ENCODE data around the gene PIGL. TPM values are rescaled to one million over a fixed set of nuclear protein-coding genes. Genes with fewer than 3 reads are reported as not detected.

PIGL gene
- total and polyA plus RNA-seq, 2 of the 4 experiments (the other 2 are of a cell fraction) = 17.9 to 29.5 TPM

DNA sequence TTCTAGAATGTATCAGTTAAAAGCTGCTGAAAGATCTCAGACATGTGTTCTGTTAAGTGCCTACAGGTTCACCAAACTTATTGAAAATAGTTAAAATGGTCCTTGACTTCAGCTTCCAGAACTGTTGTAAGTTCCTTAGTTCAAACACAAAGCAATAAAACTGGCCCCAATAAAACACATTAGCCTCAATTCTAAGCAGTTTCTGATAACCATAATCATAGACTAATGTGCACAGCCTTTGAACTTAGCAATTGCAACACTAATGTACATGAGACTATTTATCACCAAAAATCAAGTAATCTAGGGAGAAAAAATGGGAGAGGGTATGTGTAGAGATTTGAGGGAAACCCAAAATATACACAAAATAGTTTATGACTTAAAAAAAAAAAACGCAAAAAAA lies 15.4 kb downstream of the PIGL start:
- Histone ChIP-seq H3K9me1 (ENCODE audit: insufficient read depth, low read length) (peaks cover 7% of the 10 kb centered on the region; the same call in 1 of the 2 replicates), H4K8ac (ENCODE audit: low read depth in 2 of 2, low read length in 2 of 2) (no peak overlapping the region), H2BK5ac (ENCODE audit: low read depth, low read length, poor library complexity, severe bottlenecking) (no peak overlapping the region), H3K79me1 (ENCODE audit: low read depth in 1 of 2, low read length in 2 of 2) (peaks cover 16 to 27% of the 10 kb centered on the region in 2 experiments; a peak in 3 of 4 replicates), H2BK120ac (ENCODE audit: low read depth, low read length) (no peak overlapping the region), H2AK9ac (replicated peaks; ENCODE audit: low read depth, low read length, poor library complexity) (no peak overlapping the region), H3K18ac (ENCODE audit: low read depth, low read length) (no peak overlapping the region), H3K4me3 (ENCODE audit: insufficient read depth, low read depth, low read length) (no peak overlapping the region), H3K4me1 (ENCODE audit: control insufficient read depth, insufficient read depth, low read length) (peaks cover 2% of the 10 kb centered on the region), H3K27me3 (ENCODE audit: control insufficient read depth, insufficient read depth, low read length) (no peaks in the 10 kb centered on the region), H2AK5ac (ENCODE audit: low read depth, low read length) (no peak overlapping the region), H2BK20ac (ENCODE audit: low read depth, low read length) (no peak overlapping the region), H3K4me2 (ENCODE audit: low read depth, low read length) (no peak overlapping the region), H4K91ac (ENCODE audit: insufficient read depth, low read depth, low read length) (no peak overlapping the region), H3K9ac (ENCODE audit: low read depth, low read length) (no peak overlapping the region), H3K27ac (ENCODE audit: insufficient read depth, low read length) (no peak overlapping the region), H2AFZ (replicated peaks; ENCODE audit: low read length, poor library complexity) (no peak overlapping the region), H3K14ac (replicated peaks; ENCODE audit: low read depth, low read length) (no peak overlapping the region), H2BK15ac (ENCODE audit: low read depth, low read length) (no peak overlapping the region), H3K4ac (ENCODE audit: low read depth, low read length) (no peak overlapping the region), H4K5ac (ENCODE audit: low read depth, low read length) (no peak overlapping the region), H3K9me3 (ENCODE audit: control insufficient read depth, insufficient read depth, low read length) (no peaks in the 10 kb centered on the region), H3K36me3 (ENCODE audit: control insufficient read depth, insufficient read depth, low read length) (0 out of 2 replicates have a peak, but pooled peaks cover 1% of the 10 kb centered on the region), H3K56ac (ENCODE audit: extremely low read depth, insufficient read depth, low read length) (no peak overlapping the region), H3K23ac (ENCODE audit: low read depth, low read length) (no peak overlapping the region), H4K20me1 (ENCODE audit: insufficient read depth, low read length) (peaks cover 7% of the 10 kb centered on the region; the same call in 1 of the 2 replicates)
- in situ Hi-C loops (cut with MboI; ENCODE audit: low sequenced_read_pairs) (no loop called here), dilution Hi-C loops (cut with HindIII; ENCODE audit: low sequenced_read_pairs, unreplicated experiment) (no loop called here), intact Hi-C loops (cut with micrococcal nuclease) (no loop called here)
- ATAC-seq (ENCODE audit: low read depth) = no peak
- no CpG with 5 or more reads among the region's 1 CpG for WGBS, 2 experiments (ENCODE audit: extremely low coverage in 2 of 2, insufficient read length in 1 of 2)
- no TSS peak for BruUV-seq (replicated peaks)
- ChIA-PET CTCF (interaction anchor here (1.1 kb wide), 1 partner anchor 11 kb away, joined by 3 read pairs; no protein-coding TSS in a partner anchor), POLR2A (ENCODE audit: unreplicated experiment) (no interaction called here)
- TF ChIP-seq, protein P1, sequence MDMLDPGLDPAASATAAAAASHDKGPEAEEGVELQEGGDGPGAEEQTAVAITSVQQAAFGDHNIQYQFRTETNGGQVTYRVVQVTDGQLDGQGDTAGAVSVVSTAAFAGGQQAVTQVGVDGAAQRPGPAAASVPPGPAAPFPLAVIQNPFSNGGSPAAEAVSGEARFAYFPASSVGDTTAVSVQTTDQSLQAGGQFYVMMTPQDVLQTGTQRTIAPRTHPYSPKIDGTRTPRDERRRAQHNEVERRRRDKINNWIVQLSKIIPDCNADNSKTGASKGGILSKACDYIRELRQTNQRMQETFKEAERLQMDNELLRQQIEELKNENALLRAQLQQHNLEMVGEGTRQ (IDR thresholded peaks at IDR 0.05; ENCODE audit: low read depth, low read length) = no peak
- TF ChIP-seq BHLHE40 (IDR thresholded peaks at IDR 0.05; ENCODE audit: low read depth, low read length) = no peak
- TF ChIP-seq RFX5 (IDR thresholded peaks at IDR 0.05; ENCODE audit: low read depth, low read length) = no peak
- TF ChIP-seq, protein P2, sequence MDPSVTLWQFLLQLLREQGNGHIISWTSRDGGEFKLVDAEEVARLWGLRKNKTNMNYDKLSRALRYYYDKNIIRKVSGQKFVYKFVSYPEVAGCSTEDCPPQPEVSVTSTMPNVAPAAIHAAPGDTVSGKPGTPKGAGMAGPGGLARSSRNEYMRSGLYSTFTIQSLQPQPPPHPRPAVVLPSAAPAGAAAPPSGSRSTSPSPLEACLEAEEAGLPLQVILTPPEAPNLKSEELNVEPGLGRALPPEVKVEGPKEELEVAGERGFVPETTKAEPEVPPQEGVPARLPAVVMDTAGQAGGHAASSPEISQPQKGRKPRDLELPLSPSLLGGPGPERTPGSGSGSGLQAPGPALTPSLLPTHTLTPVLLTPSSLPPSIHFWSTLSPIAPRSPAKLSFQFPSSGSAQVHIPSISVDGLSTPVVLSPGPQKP (IDR thresholded peaks at IDR 0.05; ENCODE audit: borderline replicate concordance, low read depth, low read length) = no peak
- no peak for TF ChIP-seq RCOR1 (IDR thresholded peaks at IDR 0.05; ENCODE audit: insufficient replicate concordance, low read length)
- no peak for TF ChIP-seq RAD21 (IDR thresholded peaks at IDR 0.05; ENCODE audit: low read length)
- no peak for TF ChIP-seq SMC3 (IDR thresholded peaks at IDR 0.05; ENCODE audit: low read depth, low read length)
- no peak for TF ChIP-seq FOS (IDR thresholded peaks at IDR 0.05; ENCODE audit: low read depth, low read length)
- TF ChIP-seq CEBPB (IDR thresholded peaks at IDR 0.05; ENCODE audit: low read depth, low read length) = no peak
- no peak for TF ChIP-seq MAZ (IDR thresholded peaks at IDR 0.05; ENCODE audit: borderline replicate concordance, low read depth, low read length)
- no peak for TF ChIP-seq MAFK (IDR thresholded peaks at IDR 0.05; ENCODE audit: low read depth, low read length)
- TF ChIP-seq, protein P3, sequence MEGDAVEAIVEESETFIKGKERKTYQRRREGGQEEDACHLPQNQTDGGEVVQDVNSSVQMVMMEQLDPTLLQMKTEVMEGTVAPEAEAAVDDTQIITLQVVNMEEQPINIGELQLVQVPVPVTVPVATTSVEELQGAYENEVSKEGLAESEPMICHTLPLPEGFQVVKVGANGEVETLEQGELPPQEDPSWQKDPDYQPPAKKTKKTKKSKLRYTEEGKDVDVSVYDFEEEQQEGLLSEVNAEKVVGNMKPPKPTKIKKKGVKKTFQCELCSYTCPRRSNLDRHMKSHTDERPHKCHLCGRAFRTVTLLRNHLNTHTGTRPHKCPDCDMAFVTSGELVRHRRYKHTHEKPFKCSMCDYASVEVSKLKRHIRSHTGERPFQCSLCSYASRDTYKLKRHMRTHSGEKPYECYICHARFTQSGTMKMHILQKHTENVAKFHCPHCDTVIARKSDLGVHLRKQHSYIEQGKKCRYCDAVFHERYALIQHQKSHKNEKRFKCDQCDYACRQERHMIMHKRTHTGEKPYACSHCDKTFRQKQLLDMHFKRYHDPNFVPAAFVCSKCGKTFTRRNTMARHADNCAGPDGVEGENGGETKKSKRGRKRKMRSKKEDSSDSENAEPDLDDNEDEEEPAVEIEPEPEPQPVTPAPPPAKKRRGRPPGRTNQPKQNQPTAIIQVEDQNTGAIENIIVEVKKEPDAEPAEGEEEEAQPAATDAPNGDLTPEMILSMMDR (conservative IDR thresholded peaks at IDR 0.05; ENCODE audit: low read depth, low read length) = no peak
- no peak for TF ChIP-seq POLR2A (IDR thresholded peaks at IDR 0.05; ENCODE audit: low read depth, low read length)
- no peak for DNase-seq
